Hepatocyte (in vitro differentiated cells): ENCODE data around the gene PDRG1. TPM values are rescaled to one million over a fixed set of nuclear protein-coding genes. Genes with fewer than 3 reads are reported as not detected.

Experiments used
- DNase-seq: peaks from one replicate; pipeline ENCODE4 v3.0.0-alpha.2; 2016; ENCODE audit warnings: low spot score
- H2AFZ ChIP-seq: fragments of 200-600 bp; sonication (generic); 2 replicates; pipeline ENCODE4 v1.6.0; 2016; ENCODE audit warnings: antibody characterized with exemption, mild to moderate bottlenecking
- H3K27ac ChIP-seq: fragments of 200-600 bp; sonication (generic); 2 replicates; pipeline ENCODE4 v1.5.1; 2016; ENCODE audit warnings: mild to moderate bottlenecking
- H3K27me3 ChIP-seq: fragments of 200-600 bp; sonication (generic); 2 replicates; pipeline ENCODE4 v1.6.1; 2016
- H3K36me3 ChIP-seq: fragments of 200-600 bp; sonication (generic); replicated peaks from 2 replicates; pipeline ENCODE4 v1.5.1; 2016; ENCODE audit warnings: low read depth; ENCODE audit not compliant: insufficient read depth
- H3K4me1 ChIP-seq: fragments of 200-600 bp; sonication (generic); 2 replicates; pipeline ENCODE4 v1.5.1; 2016; ENCODE audit warnings: mild to moderate bottlenecking, moderate library complexity; ENCODE audit not compliant: insufficient read depth
- H3K4me2 ChIP-seq: fragments of 200-600 bp; sonication (generic); 2 replicates; pipeline ENCODE4 v1.6.0; 2016
- H3K4me3 ChIP-seq: fragments of 200-600 bp; sonication (generic); 2 replicates; pipeline ENCODE4 v1.5.1; 2016; ENCODE audit warnings: mild to moderate bottlenecking
- H3K79me2 ChIP-seq: fragments of 200-600 bp; sonication (generic); 2 replicates; pipeline ENCODE4 v1.6.0; 2017; ENCODE audit warnings: mild to moderate bottlenecking
- H3K9me2 ChIP-seq: fragments of 200-600 bp; sonication (generic); replicated peaks from 2 replicates; pipeline ENCODE4 v1.6.0; 2017; ENCODE audit warnings: mild to moderate bottlenecking; ENCODE audit not compliant: insufficient read depth
- H3K9me3 ChIP-seq: fragments of 200-600 bp; sonication (generic); 2 replicates; pipeline ENCODE4 v1.5.1; 2016; ENCODE audit warnings: low read depth, mild to moderate bottlenecking
- H4K20me1 ChIP-seq: fragments of 200-600 bp; sonication (generic); 2 replicates; pipeline ENCODE4 v1.6.0; 2016; ENCODE audit warnings: mild to moderate bottlenecking; ENCODE audit not compliant: insufficient read depth, poor library complexity, severe bottlenecking
- CTCF ChIP-seq: fragments of 200-600 bp; sonication (generic); IDR thresholded peaks from 2 replicates; pipeline ENCODE4 v1.5.1; 2016; ENCODE audit warnings: antibody characterized with exemption, mild to moderate bottlenecking; ENCODE audit not compliant: poor library complexity
- EZH2 ChIP-seq: fragments of 200-600 bp; sonication (generic); IDR thresholded peaks from 2 replicates; pipeline ENCODE4 v1.6.1; 2016; ENCODE audit warnings: antibody characterized with exemption, mild to moderate bottlenecking, borderline replicate concordance
- EZH2phosphoT487 ChIP-seq: fragments of 200-600 bp; sonication (generic); IDR thresholded peaks from one replicate; pipeline ENCODE4 v1.6.1; 2018; ENCODE audit warnings: antibody characterized with exemption, mild to moderate bottlenecking, low read depth, moderate library complexity; ENCODE audit not compliant: unreplicated experiment, severe bottlenecking
- WGBS: methylation state at CpG from one replicate; pipeline ENCODE4 v1.1.6; 2016; ENCODE audit warnings: low lambda C conversion rate; ENCODE audit errors: missing lambda C conversion rate; 5-methylcytosine and 5-hydroxymethylcytosine counted together
- polyA plus RNA-seq: library from polyadenylated mRNA; unstranded; fragments of >200 nt; fragmentation: Nextera tagmentation; extraction: Ambion mirVana; gene quantifications from 2 replicates; pipeline ENCODE4 v1.2.1, GENCODE V29; 2016
- total RNA-seq: library from RNA; depleted of rRNA; stranded (reverse); fragments of >200 nt; gene quantifications from 2 replicates; pipeline ENCODE4 v1.2.3, GENCODE V29; 2014

The PDRG1 gene
- total and polyA plus RNA-seq, 2 experiments from 2014 or later = 9.1 to 25.4 TPM

GRCh38 chr20:31926493-31926892 is 25.4 kb downstream of the PDRG1 start:
- H3K9me2 ChIP-seq = no peaks in the 10 kb centered on the region
- no peak overlapping the region for H2AFZ ChIP-seq

GRCh38 chr20:31925631-31926030 is 26.2 kb downstream of the PDRG1 start:
- no peak for DNase-seq
- Histone ChIP-seq H4K20me1 (no peaks in the 10 kb centered on the region), H3K4me3 (no peak overlapping the region), H3K9me2 (no peaks in the 10 kb centered on the region), H3K36me3 (no peaks in the 10 kb centered on the region), H3K4me1 (no peaks in the 10 kb centered on the region), H3K4me2 (no peak overlapping the region), H3K9me3 (no peaks in the 10 kb centered on the region), H3K27ac (no peak overlapping the region), H3K27me3 (no peaks in the 10 kb centered on the region), H3K79me2 (no peaks in the 10 kb centered on the region), H2AFZ (no peak overlapping the region)
- TF ChIP-seq CTCF (no peak), EZH2phosphoT487 (no peak), EZH2 (no peak)
- WGBS = 68% methylated on average over 9 of the region's 9 CpGs

More at GRCh38 chr20:31926493-31926892, 25.4 kb downstream of the PDRG1 start:
- Histone ChIP-seq H4K20me1 (no peaks in the 10 kb centered on the region), H3K4me3 (no peak overlapping the region), H3K79me2 (no peaks in the 10 kb centered on the region), H3K27ac (no peak overlapping the region), H3K4me1 (no peaks in the 10 kb centered on the region), H3K36me3 (no peaks in the 10 kb centered on the region), H3K27me3 (no peaks in the 10 kb centered on the region), H3K4me2 (no peak overlapping the region), H3K9me3 (no peaks in the 10 kb centered on the region)
- WGBS = 83% methylated on average over 2 of the region's 2 CpGs
- no peak for TF ChIP-seq EZH2phosphoT487
- TF ChIP-seq CTCF = no peak
- TF ChIP-seq EZH2 = no peak
- DNase-seq = no peak

GRCh38 chr20:31924561-31924960 is 27.3 kb downstream of the PDRG1 start:
- no peaks in the 10 kb centered on the region for H4K20me1 ChIP-seq
- 90% methylated on average over 8 of the region's 8 CpGs for WGBS
- no peak overlapping the region for H3K4me2 ChIP-seq
- H2AFZ ChIP-seq = no peak overlapping the region
- H3K27me3 ChIP-seq = no peaks in the 10 kb centered on the region
- DNase-seq = no peak
- no peak overlapping the region for H3K4me3 ChIP-seq
- TF ChIP-seq EZH2 = no peak
- no peak for TF ChIP-seq EZH2phosphoT487
- no peak for TF ChIP-seq CTCF
- H3K27ac ChIP-seq = no peak overlapping the region
- H3K9me2 ChIP-seq = no peaks in the 10 kb centered on the region
- H3K79me2 ChIP-seq = no peaks in the 10 kb centered on the region
- no peaks in the 10 kb centered on the region for H3K9me3 ChIP-seq
- H3K36me3 ChIP-seq = no peaks in the 10 kb centered on the region
- no peaks in the 10 kb centered on the region for H3K4me1 ChIP-seq
